Activated CD8-positive, alpha-beta memory T cell treated with anti-CD3 and anti-CD28 coated beads for 4 hours (primary cell): ENCODE data around the gene POLR2C.

Experiments
- DNase-seq, 2 donors: peaks; one replicate each; pipeline ENCODE4 v3.0.0-alpha.2; 2020; ENCODE audit warnings: low read depth in 2 of 2

The POLR2C gene

DNA sequence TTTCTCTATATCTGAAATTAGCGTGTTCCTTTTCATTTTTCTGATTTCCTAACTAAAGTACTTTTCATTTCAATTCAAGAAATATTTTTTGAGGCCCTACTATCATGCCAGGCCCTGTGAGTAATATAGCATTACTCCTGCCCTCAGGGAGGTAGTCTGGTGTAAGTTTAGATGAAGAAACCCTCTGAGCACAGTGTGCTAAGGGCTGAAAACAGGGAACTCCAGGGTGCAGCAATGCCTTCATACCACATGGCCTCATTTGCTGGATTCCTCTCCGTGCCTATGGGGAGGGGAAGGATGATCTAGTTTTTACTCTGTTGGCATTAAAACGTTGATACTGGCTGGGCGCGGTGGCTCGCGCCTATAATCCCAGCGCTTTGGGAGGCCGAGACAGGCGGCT lies 10.5 kb upstream of the POLR2C start:
- no peak for DNase-seq

DNA sequence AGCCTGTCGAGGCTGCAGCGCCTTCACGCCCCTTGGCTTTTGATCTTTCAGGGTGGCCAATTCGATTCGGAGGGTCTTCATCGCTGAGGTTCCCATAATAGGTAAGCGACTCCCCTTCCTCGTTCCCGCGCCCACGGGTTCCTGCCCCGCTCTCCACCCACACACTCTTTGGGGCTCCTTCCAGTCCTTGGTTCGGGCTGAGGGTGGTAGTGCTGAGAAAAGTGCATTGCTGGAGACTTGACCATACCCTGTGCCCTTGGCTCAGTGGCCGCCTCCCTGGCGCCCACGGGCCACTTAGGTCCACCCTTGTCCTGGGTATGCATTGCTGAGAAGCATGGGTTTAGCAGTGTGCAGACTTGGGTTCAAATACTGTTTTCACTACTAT lies 491 bp downstream of the POLR2C start:
- DNase-seq, result no peak

DNA sequence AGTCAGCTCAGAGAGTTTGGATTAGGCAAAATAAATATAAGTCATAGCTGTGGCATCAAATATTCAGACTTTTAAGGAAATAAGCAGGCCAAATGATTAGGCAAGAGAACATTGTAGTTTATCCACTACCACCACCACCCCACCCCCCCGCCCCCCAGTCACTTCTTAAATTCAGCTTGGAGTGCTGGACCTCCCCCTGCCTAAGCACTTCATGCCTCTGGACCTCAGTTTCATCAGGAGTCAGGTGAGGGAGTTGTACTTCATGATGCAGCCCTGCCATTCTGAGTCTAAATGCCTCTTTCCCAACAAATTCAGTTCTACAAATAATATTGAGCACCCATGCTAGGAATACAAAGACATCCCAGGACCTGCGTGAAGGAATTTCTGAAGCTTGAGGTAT lies 2.0 kb downstream of the POLR2C start:
- DNase-seq, result no peak

DNA sequence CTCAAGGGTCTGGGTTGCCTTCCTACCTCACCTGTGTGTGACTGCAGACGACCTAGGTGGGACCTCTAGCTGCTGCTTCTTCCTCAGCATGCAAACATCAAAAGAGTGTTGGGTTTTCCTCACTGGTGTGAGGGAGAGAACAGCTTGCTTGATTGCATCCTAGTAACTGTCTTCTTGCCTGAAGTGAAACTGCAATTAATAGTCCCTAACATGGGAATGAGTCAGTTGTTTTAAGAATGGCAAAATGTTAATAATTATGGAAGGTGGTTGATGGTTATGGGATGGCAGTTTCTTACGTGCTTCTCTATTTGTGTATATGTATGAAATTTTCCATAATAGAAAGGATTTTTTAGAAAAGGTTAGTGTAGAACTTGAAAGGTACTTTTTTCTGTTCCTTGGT lies 5.9 kb downstream of the POLR2C start:
- no peak for DNase-seq

DNA sequence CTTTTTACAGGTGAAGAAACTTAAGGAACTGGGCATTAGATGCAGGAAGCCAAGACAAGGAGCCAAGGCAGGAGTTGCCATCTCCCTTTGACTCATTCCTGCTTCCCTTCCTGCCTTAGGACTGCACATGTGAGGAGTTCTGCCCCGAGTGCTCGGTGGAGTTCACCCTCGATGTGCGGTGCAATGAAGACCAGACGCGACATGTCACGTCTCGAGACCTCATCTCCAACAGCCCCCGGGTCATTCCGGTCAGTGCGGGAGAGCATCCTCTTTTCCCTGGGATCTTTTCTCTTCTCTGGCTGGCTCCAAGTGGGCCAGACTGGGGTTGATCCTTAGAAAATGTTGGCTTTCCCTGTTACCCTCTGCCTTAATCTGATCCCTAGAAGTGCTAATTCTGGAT lies 6.6 kb downstream of the POLR2C start:
- DNase-seq, result no peak

DNA sequence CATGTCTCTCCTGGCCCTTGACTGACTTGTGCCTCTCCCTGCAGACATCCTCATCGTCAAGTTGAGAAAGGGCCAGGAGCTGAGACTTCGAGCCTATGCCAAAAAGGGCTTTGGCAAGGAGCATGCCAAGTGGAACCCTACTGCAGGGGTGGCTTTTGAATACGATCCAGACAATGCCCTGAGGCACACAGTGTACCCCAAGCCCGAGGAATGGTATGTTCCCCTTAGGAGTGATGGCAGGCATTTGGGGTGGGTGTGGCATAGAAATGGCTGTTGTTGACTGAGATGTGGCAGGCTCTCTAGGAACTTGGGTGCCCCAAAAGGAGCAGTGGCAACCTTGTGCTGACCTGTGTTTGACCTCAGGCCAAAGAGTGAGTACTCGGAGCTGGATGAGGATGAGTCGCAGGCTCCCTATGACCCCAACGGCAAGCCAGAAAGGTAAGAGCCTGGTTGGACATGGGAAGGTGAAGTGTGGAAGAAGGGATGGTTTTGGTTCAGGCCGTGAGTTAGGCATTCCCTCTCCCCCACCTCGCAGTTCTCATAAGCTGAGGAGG lies 7.5 kb downstream of the POLR2C start:
- no peak for DNase-seq

DNA sequence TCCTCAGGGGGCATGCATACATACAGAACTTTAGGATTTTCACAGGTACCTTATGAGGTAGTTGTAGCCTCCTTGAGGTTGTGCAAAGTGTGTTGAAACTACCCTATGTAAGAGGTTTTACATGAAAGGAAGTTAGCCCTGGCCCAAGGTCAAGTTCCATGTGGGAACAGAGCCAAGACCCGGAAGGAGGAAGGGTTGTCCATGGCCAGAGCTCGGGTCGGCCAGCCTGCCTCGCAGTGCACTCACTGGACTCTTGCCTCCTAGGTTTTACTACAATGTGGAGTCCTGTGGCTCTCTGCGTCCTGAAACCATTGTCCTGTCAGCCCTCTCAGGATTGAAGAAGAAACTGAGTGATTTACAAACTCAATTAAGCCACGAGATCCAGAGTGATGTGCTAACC lies 8.2 kb downstream of the POLR2C start:
- DNase-seq, result no peak

DNA sequence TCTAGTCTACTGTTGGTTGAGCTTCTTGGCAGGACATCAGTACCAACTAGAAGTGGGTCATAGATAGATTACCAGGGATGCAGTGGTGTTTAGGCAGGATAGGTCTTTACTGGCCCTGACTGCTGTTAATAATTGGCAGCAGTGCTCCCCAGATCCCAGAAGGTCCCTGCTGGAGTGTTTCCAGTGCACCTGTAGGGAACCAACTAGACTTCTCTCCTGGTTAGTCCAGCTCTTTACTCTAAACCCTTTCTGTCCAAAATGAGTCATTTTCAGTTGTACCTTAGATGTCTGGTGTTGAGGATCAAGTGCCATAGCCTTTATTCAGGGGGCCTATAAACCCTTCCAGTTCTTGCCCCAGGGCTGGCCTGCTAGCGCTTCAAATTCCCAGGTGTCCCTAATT lies 8.7 kb downstream of the POLR2C start:
- DNase-seq, result no peak

DNA sequence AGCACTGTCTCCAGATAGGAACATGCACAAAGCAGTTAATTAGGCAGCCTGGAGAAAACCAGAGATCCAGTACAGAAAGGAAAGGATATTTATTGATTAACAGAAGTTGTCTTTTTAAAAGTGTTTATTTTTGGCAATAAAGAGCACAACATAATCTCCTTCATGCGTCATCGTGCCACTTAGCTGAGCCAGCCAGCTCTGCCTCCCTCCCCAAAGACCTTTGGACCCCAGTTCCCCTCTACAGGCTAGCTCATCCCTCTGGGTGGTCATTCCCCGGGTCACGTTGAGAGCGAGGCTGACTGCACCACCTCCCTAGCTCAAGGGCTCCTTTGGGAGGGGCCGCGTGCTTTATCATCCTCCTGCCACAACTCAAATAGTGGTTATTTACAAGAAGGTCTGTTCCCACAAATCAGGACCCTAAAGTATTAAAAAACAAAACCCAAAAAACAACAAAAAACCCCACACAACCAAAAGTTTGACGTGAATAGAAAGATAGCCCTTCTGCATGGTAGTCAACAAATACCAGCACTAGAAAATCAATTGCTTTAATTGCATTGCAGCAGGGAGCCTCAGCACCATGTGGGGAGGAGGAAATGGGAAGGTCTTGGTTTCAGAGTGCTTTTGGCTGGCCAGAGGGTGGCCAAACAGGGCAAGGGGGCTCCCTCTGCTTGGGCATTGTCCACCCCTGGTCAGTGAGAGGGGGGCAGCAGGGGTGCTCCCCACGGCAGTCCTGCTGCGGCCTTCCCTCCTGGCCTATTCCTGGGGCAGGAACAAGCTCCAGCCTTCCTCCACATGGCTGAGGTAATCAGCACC lies 9.6 kb downstream of the POLR2C start:
- no peak for DNase-seq

DNA sequence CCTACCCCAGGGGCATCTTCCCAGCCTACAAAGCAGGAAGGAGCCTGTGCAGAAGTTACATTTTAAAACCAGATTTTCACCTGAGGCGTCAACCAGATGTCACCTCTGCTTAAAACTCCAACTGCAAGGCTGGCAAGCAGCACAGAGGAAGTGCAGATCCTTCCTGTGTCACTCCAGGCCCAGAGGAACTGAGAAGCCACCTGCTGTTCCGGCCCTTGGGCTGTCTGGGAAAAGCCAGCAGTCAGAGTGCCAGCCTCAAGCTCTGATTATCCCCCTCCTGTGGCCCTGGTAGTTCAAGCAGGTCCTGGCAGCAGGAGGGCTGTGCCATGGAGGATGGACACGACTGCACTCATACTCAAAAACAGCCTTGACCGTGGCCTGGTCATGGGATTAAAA lies 10.2 kb downstream of the POLR2C start:
- DNase-seq, result no peak

DNA sequence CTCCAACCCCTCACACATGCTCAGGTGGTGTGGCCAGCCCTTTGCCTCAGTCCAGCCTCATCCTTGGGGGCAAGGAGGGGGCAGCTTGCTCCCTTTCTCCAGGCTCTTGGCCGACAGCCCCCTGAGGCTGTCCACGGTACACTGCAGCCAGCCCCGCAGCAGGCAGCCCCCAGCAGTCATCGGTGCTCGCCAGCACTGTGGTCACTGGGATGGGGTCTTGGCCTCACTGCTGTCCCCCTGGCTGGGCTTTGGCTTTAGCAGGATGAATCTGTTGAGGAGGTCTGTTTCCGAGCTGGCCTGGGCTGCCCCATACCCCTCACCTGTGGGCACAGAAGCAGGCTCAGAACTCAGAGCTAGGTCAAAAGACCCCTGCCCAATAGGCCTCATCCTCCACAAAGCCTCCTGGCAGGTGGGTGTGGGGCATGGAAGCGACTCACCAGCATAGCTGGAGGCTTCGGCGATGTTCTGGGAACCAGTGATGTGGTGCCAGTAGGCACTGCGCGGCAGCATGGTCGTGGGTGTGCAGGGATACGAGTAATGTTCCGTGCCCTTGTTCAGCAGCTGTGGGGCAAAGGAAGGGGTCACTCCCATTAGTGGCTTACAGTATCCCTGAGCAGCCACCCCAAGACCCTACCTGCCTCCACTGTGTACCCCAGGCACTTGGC lies 10.8 kb downstream of the POLR2C start:
- DNase-seq, result no peak

DNA sequence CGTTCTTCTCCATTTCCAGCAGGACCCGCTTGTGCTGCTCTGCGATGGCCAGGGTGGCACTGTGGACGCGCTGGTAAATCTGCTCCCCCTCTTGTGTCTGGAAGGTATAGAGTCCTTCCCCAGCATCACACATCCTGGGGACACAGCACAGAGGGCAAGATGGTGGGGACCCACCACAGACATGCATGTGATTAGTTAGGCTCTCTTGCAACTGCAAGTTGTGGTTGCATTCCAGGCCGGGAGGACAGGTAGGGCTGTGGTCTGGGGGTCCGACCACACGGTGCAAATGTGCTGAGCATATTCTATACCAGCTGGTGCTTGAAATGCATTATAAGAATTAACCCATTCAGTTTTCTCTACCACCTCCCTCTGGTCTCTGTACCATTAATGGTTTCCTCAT lies 11.4 kb downstream of the POLR2C start:
- DNase-seq, result no peak

DNA sequence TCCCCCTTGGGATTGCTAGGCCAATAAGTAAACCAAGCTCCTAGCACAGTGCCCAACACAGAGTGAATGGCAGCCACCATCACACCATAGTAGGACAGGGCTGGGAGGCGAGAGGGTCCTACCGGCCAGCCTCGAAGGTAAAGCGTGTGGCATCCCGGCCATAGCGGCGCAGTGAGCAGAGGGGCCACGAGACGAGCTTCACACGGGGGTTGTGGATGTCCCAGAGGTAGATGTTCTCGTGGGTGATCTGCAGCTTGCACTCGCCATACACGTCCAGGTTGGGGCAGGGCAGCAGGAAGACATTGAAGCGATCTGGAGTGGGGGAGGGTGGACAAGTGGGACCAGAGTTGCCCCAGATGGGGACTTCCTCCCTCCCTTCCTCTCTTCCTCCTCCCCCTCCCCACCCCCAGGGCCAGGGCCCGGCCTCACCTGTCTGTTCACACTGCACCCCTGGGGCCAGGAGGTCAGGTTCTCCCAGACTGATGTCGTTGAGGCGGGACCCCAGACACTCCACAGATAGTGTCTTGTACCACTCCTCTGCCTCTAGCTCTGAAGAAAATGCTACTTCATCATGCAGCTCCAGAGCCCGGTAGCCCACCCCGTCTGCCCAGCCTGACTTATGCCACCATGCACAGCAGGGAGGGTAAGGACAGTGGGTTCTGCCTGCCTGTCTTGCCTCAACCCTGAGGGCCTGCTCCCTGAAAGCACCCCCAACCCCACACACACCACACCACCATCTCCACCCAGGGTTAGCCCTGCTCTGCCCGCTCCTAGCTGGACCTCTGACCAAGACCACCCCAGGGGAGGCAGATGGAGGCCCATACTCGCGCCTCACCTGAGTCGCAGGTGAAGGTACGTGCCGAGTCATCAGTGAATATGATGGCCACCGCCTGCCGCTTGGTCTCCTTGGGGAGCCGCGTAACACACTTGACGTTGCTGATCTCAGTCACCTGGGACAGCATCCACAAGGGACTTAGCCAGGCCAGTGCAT lies 12.5 kb downstream of the POLR2C start:
- no peak for DNase-seq

DNA sequence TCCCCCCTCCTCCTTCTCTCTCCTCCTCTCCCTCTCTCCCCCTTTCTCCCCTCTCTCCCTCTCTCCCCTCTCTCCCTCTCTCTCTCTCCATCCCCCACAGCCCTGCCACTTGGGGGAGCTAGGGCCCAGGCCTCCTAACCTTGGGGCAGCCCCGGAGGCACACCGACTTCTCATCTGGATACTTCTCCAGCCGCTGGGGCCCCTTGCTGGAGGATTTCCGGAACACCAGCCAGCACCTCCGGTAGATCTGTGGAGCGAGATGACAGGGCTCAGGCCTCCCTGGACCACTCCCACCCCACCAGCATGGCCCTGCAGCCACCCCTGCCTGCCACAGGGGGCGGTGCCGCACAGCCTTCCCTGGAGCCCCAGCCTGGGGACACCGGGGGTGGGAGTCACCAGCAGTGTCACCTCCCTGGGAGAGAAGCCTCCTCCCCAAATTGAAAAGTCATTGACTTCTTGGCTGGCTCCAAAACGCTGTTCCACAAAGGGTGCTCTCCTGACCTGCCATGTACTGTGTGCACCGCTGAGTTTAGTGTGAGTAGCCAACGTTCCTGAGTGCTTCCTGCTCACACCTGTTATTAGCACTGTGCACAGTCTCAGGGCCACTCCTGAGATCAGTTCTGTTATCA lies 13.3 kb downstream of the POLR2C start:
- peak; percentile 31 to 36 for DNase-seq

DNA sequence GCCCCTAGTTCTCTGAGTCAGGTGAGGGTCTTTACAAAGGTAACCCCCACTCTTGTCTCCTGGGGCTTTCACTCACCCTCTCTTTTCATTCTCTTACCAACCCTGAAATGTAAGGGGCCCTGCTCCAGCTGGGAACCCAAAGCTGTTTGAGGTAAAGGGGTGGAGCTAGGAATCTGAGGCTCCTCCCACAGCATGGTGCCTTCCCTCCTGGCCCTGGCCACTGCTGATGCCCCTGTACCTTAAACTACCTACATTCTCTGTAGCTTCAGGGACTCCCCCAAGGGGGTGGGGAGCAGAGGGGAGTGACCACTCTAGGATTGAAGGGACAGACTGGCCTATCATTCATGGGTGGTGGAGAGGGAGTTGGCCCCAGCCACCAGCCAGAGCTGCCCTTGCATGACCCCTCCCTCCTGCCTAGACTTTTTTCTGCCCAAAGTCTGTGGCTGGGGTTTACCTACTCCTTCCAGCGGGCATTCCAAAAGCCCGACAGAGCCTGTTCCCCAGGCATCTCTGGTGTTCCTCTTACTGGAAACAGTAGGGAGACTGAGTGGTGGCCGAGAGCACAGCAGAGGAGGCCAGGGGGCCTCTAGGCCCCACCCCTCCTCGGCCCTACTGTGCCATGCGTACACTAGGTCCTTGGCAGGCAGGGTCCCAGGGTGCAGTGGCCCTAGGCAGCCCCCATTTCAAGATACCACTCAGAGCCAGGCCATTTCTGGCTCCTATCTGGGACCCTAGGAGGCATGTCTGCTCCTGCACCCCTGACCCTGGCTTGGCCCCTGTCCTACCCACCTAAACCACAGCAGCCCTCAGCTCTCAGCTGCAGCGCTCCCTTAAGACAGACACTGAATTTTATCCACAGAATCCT lies 14.3 kb downstream of the POLR2C start:
- no peak for DNase-seq

DNA sequence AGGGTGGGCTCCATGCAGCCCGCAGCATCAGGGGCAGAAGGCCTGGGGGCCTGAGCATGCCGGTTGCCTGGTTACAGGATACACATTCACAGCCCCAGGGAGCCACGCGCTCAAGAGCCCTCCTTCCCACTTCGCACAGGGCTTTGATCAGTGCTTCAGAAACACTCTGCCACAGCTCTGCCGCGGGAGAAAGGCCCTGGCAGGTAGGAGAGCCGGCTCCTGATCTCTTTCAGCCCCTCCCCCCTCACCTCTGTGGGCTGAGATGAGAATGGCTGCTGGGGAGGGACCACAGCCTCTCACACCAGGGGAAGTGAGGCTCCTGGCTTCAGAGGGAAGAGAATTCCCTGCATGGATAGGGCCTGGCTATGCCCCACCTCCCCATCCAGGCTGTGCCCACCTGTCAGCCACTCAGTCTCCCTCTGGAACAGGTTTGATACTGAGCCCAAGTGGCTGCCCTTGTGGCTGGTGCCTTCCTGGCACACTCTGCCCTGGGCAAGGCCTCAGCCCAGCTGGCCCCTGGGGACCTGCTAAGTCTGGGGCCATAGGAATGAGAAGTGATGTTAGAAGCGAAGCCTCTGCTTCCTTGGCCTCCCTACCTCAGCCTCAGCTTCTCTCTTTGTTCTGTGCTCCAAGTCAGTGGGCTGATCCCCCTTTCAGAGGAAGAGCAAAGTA lies 15.2 kb downstream of the POLR2C start:
- DNase-seq, result no peak

DNA sequence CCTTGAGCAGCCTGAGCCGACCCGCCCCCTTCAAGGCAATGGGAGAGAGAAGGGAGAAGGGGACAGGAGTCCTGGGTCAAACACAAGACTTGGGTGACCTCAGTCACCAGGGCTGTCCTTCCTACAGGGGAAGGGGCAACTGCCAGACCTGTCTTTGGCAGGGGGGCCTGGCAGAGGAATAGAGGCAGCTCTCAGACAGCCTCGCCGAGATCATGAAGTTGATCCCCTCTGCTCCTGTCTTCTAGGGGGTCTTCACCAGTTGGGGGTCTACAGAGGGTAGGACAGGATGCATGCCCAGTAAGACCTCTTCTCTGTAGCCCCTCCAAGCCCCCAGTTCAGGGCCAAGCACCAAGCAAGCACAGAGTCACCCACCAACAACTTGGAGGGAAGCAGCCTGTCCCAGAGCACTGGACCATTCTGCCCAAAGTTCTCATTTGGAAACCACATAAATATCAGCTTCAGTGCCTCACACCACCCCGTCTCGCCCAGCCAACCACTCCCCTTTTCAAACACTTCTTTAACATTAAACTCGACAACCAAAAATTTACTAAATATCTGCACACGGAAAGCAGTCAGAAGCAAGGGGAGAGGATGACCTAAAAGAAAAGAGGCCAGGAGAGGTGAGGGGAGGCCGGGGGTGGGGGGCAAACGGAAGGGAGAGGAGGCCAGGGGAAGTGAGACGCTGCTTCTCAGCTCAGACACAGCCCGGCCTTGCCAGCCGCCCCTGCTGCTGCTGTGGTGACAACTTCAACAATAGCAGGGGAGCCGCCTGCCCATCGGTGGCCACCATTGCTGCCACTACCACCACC lies 16.1 kb downstream of the POLR2C start:
- no peak for DNase-seq

DNA sequence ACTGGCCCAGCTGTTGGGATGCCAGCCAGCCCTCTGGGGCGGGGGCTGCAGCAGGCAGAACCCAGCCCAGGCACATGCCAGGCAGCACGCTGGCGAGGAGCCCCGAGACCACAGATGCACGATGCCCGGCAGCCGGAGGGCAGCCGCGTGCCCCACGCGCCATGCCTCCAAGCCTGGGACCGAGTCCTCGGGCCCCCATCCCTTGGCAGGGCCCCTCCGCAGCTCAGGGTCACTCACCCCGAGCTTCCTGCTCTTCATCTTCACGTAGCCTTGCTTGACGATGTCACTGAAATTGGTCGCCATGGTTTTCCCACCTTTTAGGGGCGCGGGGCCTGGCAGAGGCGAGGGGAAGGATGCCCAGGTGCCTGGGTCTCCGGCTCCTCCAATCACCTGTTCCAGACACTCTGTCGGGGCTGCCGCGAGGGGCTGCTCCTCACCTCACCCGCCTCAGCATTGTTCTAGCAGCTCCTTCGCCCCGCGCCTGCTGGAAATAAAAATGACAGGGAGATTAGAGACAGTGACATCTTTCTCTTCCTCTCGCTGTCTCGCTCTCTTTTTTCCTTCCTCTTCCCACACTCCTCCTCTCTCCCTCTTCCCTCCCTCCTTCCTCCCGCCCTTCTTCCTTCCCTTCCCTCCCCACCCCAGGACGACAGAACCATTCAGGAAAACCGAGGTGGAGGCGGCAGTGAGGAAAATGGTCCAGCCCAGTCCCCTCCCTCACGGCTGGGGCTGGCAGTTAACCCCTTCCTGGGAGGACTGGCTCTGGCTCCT lies 16.9 kb downstream of the POLR2C start:
- no peak for DNase-seq
